HG03108 (cell line): ENCODE measurements around the gene ASB17.
"Not testable (repeated sequence)": the region's sequence is repeated elsewhere in the genome, so short reads cannot be mapped to it uniquely, and the experiment has no call there.

Source experiments
- ATAC-seq: cut with Tn5 transposase; IDR thresholded peaks from one replicate; pipeline ENCODE4 v1.9.1; 2021; ENCODE audit warnings: moderate library complexity; ENCODE audit not compliant: unreplicated experiment

Gene ASB17

GRCh38 chr1:75932304-75932703, at the start of gene ASB17:
ASB17 (minus strand) TSS chr1:75932404; CDS start chr1:75932291, 113 bp downstream.
- ATAC-seq = no peak

GRCh38 chr1:75980972-75981897, 49.0 kb upstream of the ASB17 start:
- peak; percentile 44 for ATAC-seq

- no peak for ATAC-seq
These were observed 38.4 kb upstream of the ASB17 start for GRCh38 chr1:75970631-75971030.

- no peak for ATAC-seq
These were observed 37.3 kb upstream of the ASB17 start for GRCh38 chr1:75969550-75969949.

GRCh38 chr1:75967719-75968118, 35.5 kb upstream of the ASB17 start:
- ATAC-seq = no peak

- ATAC-seq = no peak
These were observed 32.7 kb upstream of the ASB17 start for GRCh38 chr1:75964760-75965408.

- ATAC-seq = not testable (repeated sequence)
These were observed 32.0 kb upstream of the ASB17 start for GRCh38 chr1:75964110-75964759.

- no peak for ATAC-seq
These were observed 22.4 kb upstream of the ASB17 start for GRCh38 chr1:75954586-75954985.

- ATAC-seq = no peak
These were observed 21.3 kb upstream of the ASB17 start for GRCh38 chr1:75953461-75953860.

- ATAC-seq = no peak
These were observed 19.8 kb upstream of the ASB17 start for GRCh38 chr1:75952016-75952415.

GRCh38 chr1:75950176-75950575, 18.0 kb upstream of the ASB17 start:
- ATAC-seq = no peak

GRCh38 chr1:75943037-75943436, 10.8 kb upstream of the ASB17 start:
- not testable (repeated sequence) for ATAC-seq

GRCh38 chr1:75937034-75937433, 4.8 kb upstream of the ASB17 start:
- no peak for ATAC-seq

- ATAC-seq = no peak
These were observed 9.5 kb downstream of the ASB17 start for GRCh38 chr1:75922698-75923097.

- ATAC-seq = no peak
These were observed 15.4 kb downstream of the ASB17 start for GRCh38 chr1:75916834-75917233.

- ATAC-seq = peak; percentile 59
These were observed 23.5 kb downstream of the ASB17 start for GRCh38 chr1:75908717-75909152.

GRCh38 chr1:75901371-75901770, 30.8 kb downstream of the ASB17 start:
- no peak for ATAC-seq

GRCh38 chr1:75884437-75884836, 47.8 kb downstream of the ASB17 start:
- no peak for ATAC-seq

- ATAC-seq = no peak
These were observed 52.2 kb downstream of the ASB17 start for GRCh38 chr1:75879985-75880384.

GRCh38 chr1:75870951-75871350, 61.3 kb downstream of the ASB17 start:
- no peak for ATAC-seq
